ENCODE data around the gene OR8S1. TPM values are rescaled to one million over a fixed set of nuclear protein-coding genes. Genes with fewer than 3 reads are reported as not detected.

The OR8S1 gene
- total RNA-seq, 1 experiment from 2014 or later, result not detected

DNA sequence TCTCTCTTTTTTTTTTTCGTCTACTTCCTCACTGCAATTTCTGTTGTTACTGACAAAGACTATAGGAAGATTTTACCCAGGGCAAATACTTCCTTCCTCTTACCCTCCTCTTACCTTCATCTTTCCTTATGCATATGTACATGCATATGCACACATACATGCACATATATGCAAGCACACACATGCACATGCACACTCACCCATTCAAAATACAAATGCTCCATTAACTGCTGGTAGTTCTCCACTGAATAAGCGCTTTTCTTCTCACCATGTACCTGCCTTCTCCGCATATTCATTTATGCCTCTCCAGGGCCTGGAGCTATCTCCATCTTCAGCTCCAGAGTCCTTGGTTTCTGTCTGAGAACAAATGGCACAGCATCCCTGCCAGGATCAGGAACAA lies 42.5 kb upstream of the OR8S1 start:
- intact Hi-C loops (cut with micrococcal nuclease; ENCODE audit: unreplicated experiment) (no loop called here), in situ Hi-C loops (cut with HindIII; ENCODE audit: low pct_unique_long_range_greater_than_20kb, low sequenced_read_pairs) (no loop called here)
- Histone ChIP-seq H3K27ac (ENCODE audit: low read length) (no peak overlapping the region), H3K27me3 (ENCODE audit: control insufficient read depth, insufficient read depth, low read length) (peaks cover 20% of the 10 kb centered on the region), H3K4me1 (ENCODE audit: control insufficient read depth, insufficient read depth, low read length) (no peaks in the 10 kb centered on the region), H3K36me3 (ENCODE audit: control insufficient read depth, insufficient read depth, low read length) (no peaks in the 10 kb centered on the region), H3K4me3 (ENCODE audit: low read depth in 2 of 2, low read length in 2 of 2) (no peak overlapping the region), H3K9me3 (ENCODE audit: control insufficient read depth, insufficient read depth, low read depth, low read length) (no peaks in the 10 kb centered on the region)
- TF ChIP-seq SIN3A (IDR thresholded peaks at IDR 0.05; ENCODE audit: borderline replicate concordance, insufficient read depth, low read depth, low read length), result no peak
- TF ChIP-seq TCF7L2 (IDR thresholded peaks at IDR 0.05; ENCODE audit: low read depth, low read length), result no peak
- TF ChIP-seq POLR2AphosphoS5 (IDR thresholded peaks at IDR 0.05; ENCODE audit: low read depth, low read length), result no peak
- TF ChIP-seq CTCF (IDR thresholded peaks at IDR 0.05), result no peak
- TF ChIP-seq REST (IDR thresholded peaks at IDR 0.05; ENCODE audit: insufficient read depth in 1 of 2, low read depth in 2 of 2, low read length in 1 of 2), result no peak
- no TSS peak for BruUV-seq (replicated peaks)
- ChIA-PET POLR2A (no interaction called here), CTCF (no interaction called here)
- DNase-seq (ENCODE audit: low read depth, low spot score), result no peak
- ATAC-seq, result no peak

DNA sequence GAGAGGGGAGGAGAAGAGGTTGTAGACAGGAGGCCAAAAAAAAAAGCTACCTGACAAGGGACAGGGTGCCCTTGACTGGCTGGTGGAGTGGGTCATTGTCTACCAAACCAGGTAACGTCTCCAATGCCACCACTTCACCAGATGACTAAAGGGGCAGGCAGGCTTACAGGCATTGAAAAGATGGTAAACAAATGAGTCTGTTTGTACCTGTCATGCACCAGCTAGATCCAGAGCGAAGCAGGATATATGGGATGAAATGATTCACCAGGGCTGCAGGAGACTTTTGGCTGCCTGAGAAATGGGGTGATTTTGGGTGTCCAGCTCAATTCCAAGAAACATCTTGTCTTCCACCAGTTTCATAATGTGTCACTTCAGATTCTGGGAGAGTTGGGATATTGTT lies 39.2 kb upstream of the OR8S1 start:
- H3K27me3 ChIP-seq (ENCODE audit: control insufficient read depth, insufficient read depth, low read length), result peaks cover 23% of the 10 kb centered on the region
- ATAC-seq, result no peak
- no peaks in the 10 kb centered on the region for H3K9me3 ChIP-seq (ENCODE audit: control insufficient read depth, insufficient read depth, low read depth, low read length)
- no peak overlapping the region for H3K27ac ChIP-seq (ENCODE audit: low read length)
- intact Hi-C loops (cut with micrococcal nuclease; ENCODE audit: unreplicated experiment) (no loop called here), in situ Hi-C loops (cut with HindIII; ENCODE audit: low pct_unique_long_range_greater_than_20kb, low sequenced_read_pairs) (no loop called here)
- BruUV-seq (replicated peaks), result no TSS peak
- H3K4me1 ChIP-seq (ENCODE audit: control insufficient read depth, insufficient read depth, low read length), result no peaks in the 10 kb centered on the region
- DNase-seq (ENCODE audit: low read depth, low spot score), result no peak
- ChIA-PET CTCF (no interaction called here), POLR2A (interaction anchor here (0.6 kb wide), 1 partner anchor 80 kb away, joined by 3 read pairs; no protein-coding TSS in a partner anchor)
- H3K4me3 ChIP-seq (ENCODE audit: low read depth in 2 of 2, low read length in 2 of 2), result no peak overlapping the region
- TF ChIP-seq REST (IDR thresholded peaks at IDR 0.05; ENCODE audit: insufficient read depth in 1 of 2, low read depth in 2 of 2, low read length in 1 of 2), result no peak
- no peak for TF ChIP-seq TCF7L2 (IDR thresholded peaks at IDR 0.05; ENCODE audit: low read depth, low read length)
- no peak for TF ChIP-seq CTCF (IDR thresholded peaks at IDR 0.05)
- TF ChIP-seq SIN3A (IDR thresholded peaks at IDR 0.05; ENCODE audit: borderline replicate concordance, insufficient read depth, low read depth, low read length), result no peak
- no peak for TF ChIP-seq POLR2AphosphoS5 (IDR thresholded peaks at IDR 0.05; ENCODE audit: low read depth, low read length)
- no peaks in the 10 kb centered on the region for H3K36me3 ChIP-seq (ENCODE audit: control insufficient read depth, insufficient read depth, low read length)
